GM18861 (cell line): ENCODE measurements around the gene SMC1B.
"Not testable (repeated sequence)": the region's sequence is repeated elsewhere in the genome, so short reads cannot be mapped to it uniquely, and the experiment has no call there.

ENCODE experiments used
- ATAC-seq: cut with Tn5 transposase; IDR thresholded peaks from one replicate; pipeline ENCODE4 v1.9.1; 2021; ENCODE audit not compliant: unreplicated experiment

SMC1B gene

DNA sequence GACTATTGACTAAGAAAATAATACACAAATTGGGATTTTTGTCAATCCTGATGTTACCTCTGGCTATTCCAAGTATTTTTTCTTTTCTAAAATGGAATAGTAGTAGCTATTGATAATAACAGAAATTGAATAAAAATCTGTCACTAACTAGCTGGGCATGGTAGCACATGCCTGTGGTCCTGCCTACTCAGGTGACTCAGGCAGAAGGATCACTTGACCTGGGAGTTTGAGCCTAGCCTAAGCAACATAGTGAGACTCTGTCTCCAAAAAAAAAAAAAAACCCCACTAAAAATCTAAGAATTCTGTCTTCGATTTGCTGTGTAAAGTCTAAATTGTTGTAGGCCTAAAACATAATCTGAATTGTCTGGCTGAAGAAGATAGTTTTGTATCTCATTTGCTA lies 61.4 kb downstream of the SMC1B start:
- ATAC-seq: no peak

DNA sequence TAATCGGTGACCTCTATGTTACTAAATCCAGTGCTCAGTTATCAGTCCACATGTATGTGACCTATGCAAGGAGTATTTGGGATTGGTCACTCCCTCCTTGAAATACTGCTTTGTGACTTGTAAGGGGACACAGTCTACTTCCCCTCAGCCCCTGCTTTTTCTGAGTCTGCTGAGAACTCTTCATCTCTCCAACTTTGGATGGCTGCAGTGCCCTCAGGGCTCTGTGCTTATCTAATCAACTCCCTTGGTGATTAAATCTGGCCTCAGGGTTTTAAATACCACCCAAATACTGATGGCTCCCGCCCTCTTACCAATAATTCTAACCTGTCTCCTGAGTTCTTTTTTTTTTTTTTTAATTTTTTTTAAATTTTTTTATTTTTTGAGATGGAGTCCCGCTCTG lies 63.5 kb downstream of the SMC1B start:
- no peak for ATAC-seq

DNA sequence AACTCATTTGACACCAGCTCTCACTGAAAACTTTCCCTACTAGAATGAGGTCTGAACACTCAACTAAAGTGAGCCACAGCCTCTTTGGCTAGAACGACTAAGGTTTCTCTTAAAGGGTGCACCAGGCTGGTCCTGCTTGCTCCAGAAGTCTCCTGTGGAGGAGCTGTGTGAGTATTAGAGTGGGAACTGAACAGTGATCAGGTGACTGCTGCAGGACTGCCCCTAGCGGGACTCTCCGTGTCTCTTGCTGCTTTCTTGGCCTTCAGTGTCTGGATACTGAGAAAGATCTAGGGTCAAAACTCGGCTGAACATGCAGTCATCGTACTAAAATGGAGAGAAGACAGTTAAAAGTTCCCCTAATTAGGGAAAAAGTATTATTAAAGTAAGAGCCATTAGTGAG lies 69.1 kb downstream of the SMC1B start:
- no peak for ATAC-seq

DNA sequence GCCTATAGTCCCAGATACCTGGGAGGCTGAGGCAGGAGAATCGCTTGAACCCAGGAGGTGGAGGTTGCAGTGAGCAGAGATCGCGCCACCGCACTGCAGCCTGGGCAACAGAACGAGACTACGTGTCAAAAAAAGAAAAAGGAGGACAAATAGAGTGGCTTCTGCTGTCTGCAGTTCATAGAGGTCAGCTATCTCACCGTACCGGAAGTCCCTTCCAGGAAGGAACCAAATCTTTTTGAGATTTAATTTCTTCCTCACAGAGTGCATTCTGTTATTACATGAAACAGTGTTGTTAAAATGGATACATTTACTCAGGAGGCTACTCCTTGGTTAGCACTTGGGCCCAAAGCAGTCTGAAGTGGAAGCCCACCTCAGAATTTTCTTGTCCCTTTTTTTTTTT lies 70.3 kb downstream of the SMC1B start:
- no peak for ATAC-seq

DNA sequence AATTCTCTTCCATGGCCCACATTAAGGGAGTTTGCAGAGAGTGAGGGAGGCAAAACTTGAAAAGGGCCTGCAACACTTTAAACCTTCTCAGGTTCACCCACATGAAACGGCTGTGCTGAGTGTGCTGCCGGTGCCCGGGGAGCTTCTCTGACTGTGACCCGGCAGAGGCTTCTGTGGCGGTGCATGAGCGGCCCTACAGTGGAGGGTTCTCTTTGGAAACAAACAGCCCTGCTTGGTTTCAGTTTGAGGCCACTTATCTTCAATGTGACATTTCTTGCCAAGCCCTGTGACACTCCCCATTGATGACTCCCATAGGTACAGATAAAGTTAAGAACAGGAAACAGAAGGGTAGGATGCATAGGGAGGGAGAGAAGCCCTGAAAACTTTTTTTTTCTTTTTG lies 71.9 kb downstream of the SMC1B start:
- no peak for ATAC-seq

DNA sequence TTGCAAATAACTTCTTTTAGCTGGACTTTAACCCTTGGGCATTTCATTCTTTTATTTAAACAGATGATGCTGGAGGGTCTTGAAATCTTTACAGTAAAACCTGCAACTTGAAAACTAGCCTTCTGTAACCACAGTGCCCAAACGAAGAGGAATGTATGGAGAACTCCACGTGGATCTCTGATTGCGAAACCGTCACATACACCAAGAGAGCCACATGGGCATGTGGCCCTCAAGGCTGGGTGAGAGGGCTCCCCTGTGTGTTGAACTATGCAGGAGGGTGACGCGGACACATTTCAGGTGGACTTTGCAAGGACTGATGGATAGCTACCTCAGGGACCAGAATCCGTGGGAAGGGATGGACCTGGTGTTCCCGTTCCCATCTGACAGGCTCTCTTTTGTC lies 73.1 kb downstream of the SMC1B start:
- no peak for ATAC-seq

DNA sequence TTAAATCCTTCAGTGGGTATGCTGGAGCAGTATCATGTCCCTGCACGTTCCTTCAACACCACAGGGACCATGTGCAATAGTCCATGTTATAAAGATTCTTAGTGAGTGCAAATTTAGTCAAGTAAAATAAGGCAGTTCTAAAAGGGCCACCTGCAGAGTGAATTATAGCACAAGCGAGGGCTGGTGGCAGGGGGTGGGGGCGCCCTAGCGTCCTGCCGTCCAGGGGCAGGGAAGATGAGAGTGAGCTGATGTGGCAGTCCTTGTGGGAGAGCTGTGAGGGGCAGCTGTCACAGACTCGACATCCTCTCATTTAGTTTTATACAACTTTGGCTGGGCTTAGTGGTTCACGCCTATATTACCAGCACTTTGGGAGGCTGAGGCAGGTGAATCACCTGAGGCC lies 74.6 kb downstream of the SMC1B start:
- ATAC-seq: no peak

DNA sequence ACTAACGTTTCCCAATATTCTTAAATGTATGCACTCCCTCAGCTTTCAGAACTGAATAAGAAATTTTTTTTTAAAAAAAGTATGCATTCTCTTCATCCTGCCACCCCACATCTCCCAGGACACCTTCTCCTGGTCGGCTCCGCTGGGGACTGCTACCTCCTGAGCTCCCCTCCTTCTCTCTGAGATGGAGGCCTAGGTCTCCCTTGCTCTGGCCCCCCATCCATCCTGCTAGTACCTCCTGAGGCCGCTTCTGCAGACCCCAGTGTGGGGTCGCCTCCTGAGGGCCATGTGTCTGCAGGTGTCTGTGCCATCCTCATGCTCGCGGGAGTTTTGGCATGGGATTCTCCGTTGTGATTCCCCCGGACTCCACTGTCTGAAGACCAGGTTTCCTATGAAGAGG lies 75.9 kb downstream of the SMC1B start:
- ATAC-seq: no peak

DNA sequence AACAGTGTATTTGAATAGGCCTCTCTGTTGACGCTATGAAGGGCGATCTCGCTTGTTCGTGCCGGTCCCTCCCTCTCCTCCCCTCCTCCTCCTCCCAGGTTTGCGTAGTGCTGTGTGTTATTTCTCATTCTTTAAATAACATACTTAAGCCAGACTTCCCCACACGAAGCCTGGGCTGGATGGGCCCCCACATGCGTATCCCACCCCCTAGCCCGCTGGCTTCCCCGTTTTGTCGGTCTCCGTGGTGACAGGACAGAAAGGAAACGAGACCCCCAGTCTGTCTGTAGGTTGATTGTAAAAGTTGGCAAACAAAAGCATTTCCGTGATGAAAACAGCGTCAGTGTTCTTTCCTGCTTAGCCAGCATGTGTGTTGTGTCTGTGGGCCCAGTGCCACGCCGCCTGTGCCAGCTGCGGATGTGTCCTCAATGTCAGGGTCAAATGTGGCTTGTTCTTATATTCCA lies 76.4 kb downstream of the SMC1B start:
- no peak for ATAC-seq

DNA sequence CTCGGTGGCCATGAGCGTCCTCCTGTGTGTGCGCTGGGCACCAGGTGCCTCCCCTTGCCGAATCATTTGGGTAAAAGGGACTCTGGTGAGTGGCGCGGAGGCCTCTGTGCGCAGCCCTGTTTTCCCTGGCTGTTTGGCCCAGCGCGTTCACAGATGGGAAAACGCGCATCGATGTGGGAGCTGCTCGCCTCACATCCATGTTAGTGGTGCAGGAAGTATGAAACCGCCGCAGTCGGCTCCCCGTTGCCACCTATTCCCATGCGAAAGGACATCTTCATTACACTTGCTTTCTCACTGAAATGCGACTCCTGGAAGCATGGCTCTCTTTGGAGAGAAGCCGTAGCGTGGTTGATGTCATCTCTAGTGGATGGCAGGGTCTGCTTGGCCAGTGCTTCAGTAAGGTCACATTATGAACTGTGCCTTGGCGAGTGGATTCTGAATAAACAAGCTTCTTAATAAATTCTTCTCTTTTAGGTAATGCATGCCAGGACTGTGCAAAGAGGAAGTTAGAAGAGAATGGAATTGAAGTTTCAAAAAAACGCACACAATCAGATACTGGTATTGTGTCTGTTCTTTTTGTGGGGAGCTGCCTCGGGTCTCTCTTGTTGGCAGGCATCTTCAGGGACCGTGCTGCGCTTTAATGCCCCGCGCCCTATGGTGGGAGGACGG lies 77.4 kb downstream of the SMC1B start:
- ATAC-seq: no peak

DNA sequence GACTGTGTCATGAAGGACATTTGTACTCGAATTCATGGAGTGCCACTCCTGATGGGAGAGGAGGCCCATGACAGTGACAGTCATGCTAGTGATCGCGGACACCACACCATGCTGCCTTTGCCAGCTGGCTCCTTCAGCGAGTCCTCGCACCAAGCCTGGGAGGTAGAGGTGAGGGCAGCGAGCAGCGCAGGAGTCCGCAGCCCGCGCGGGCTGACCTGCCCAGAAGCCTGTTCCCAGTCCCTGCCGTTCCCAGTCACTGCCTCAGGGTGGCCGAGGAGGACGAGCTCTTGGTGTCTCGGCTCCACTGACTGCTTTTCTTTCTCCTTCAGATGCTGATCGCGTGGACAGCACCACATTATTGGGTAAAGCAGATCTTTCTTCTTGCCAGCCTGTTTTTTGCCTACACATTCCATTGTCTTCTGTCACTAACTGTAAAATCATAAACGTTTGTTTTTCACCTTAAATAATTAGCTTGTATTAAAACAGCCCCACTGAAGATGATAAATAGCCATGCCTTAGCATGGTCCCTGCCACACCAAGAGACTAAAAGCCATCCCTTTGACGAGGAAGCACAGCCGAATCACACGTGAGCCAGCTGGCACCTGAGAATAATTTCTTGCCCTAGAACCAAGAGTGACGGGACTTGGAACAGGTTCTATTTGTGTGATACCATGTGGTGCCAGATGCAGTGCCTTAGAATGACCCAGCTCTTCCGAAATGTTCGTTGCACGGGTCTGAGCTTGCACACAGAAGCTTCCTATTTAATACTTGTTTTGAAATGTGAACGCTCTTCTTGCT lies 78.2 kb downstream of the SMC1B start:
- no peak for ATAC-seq

DNA sequence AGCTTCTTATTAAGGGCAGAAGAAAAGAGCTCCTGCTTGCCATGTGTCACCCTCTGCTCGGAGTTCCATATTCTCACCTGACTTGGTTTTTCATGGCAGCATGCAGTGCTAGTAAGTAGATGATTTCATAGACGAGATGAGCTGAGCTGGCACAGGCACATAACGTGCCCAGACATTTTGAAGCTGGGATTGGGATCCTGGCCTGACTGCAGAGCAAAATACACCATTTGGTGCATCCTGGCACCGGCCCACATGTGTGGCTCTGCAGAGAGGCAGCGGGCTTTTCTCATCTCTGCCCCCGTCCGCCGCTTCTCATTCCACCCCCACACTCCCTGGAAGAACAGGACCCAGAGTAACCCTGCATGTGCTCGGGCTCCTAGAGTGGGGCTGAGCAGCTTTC lies 78.9 kb downstream of the SMC1B start:
- ATAC-seq: no peak

DNA sequence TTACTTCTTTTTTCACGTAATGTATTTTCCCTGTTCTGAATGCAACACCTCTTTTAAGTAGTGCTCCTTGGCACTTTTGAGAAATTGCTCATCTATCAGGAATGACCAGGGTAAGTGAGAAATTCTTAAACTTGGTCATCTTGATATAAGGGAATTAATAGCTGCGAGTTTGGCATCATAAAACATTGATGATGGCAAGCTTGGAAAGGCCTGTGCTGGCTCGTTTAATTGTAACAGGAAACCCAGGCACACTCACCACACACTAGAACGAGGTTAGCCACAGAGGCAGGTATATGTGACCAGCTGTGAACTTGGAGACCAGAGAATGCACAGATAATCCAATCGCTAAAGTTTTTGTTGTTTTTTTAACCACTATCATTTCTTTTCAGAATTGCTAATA lies 79.3 kb downstream of the SMC1B start:
- no peak for ATAC-seq

DNA sequence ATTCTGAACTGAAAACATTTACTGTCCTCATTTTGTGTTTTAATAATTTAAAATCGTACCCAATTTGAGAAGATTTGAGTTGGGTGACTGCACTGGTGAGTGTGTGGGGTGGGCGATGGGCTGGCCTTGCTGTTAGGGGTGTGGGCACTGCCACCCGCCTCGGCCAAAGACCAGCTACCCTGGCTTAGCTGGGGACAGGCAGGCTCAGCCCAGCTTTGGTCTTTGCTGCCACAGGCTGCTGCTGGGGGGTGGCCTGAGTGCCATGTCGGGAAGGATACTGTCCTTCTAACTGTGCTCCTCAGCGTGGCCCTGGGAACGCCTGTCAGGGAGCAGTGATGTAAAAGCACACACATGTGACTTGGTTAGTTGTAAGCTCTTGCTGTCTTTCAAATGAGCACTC lies 81.4 kb downstream of the SMC1B start:
- ATAC-seq: no peak

DNA sequence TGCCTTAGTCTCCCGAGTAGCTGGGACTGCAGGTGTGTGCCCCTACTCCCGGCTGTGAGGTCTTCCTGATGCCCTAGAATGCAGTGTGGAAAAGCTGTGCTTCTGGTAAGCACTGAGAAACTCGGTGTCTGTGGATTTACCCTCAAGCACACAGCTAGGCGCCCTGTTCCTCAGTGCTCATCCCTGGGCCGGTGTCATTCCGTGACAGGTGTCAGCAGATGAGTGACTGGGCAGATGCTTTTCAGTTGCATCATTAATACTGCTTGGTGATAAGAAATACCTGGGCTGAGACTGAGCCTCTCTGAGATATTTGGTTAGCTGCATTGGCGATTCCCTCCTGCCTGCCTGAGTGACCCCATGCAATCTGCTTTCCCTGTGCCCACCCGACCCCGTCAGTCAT lies 81.9 kb downstream of the SMC1B start:
- ATAC-seq: no peak

DNA sequence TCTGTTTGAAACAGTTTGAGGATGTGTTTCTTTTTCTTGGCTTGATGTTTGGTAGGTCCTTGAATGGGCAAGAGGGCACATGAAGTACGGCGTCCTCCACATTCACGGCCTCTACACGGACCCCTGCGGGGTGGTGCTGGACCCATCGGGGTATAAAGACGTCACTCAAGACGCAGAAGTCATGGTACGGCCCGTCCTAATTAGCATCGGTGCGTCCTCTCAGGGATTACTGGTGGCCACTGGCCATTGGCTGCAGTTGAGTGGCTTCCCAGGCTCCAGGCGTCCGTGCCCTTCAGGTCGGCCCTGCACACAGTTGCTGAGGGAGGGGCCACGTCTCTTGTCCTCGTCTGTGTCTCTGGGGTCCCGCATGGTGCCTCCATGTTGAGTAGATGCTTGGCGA lies 82.9 kb downstream of the SMC1B start:
- no peak for ATAC-seq

DNA sequence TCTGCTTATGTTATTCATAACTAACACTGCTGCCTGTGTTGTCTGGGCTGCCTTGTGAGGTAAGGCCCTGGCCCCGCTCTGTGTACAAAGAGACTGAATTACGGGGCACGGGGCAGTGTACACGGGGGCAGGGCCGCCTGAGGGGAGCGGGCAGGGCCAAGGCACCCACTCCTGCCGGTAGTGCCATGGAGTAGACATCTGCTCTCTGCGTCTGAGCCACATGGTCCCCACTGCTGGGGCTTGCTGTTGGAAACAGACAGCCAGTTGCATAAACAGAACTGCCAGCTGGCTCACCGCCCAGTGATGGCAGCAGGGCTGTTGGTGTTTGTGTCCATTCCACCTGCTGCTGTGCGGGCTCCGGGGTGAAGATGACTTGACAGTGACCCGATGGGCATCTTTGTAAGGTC lies 83.9 kb downstream of the SMC1B start:
- ATAC-seq: no peak

DNA sequence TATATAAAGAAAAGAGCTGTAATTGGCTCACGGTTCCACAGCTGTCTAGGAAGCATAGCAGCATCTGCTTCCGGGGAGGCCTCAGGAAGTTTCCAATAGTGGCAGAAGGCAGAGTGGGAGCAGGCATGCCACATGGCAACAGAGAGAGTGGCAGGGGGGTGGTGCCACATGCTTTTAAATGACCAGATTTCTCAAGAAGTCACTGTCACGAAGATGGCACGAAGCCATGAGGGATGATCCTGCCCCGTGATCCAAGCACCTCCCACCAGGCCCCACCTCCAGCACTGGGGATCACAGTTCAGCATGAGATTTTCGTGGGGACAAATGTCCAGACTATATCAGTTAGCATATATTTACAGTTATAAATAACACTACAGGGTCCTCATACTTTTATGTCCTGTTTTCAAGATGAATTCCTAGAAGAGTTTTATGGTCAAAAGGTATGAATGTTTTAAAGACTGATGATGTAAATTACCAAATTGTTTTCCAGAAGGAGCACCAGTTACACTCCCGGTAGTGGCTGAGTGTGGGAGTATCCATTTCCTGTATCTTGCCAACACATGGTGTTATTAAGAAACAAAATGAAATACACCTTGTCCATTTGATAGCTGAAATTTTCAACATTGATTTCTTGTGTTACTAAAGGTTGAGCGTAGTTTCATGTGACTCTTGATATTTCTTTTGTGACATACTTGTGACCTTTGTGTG lies 84.4 kb downstream of the SMC1B start:
- no peak for ATAC-seq

DNA sequence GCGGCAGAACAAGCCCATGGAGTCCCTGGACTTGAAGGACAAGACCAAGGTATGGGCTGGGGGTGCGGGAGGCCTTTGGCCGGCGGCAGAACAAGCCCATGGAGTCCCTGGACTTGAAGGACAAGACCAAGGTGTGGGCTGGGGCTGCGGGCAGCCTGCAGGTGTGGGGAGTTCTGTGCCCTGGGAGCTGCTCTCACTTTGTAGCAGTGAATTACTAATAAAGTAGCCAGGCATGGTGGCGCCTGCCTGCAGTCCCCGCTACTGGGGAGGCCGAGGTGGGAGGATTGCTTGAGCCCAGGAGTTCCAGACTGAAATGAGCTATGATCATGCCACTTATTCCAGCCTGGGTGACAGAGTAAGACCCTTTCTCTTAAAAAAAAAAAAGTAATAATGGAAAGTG lies 85.1 kb downstream of the SMC1B start:
- not testable (repeated sequence) for ATAC-seq

DNA sequence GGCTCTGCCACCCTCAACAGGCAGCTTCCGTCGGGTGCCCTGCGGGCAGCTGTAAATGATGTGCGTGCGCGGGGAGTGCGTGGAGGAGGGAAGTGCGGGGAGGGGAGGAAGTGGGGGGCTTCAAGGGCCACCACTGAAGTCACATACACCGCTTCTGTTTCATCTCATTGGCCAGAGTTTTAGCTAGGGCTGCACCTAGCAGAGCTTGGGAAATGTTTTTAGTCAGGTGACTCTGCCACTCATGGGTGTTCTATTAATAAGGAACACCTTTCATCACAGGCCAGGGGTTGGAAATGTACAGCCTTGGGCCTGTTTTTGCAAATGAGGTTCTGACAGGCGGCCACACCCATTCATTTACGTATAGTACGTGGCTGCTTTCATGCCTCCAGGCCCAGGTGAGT lies 89.1 kb downstream of the SMC1B start:
- no peak for ATAC-seq

DNA sequence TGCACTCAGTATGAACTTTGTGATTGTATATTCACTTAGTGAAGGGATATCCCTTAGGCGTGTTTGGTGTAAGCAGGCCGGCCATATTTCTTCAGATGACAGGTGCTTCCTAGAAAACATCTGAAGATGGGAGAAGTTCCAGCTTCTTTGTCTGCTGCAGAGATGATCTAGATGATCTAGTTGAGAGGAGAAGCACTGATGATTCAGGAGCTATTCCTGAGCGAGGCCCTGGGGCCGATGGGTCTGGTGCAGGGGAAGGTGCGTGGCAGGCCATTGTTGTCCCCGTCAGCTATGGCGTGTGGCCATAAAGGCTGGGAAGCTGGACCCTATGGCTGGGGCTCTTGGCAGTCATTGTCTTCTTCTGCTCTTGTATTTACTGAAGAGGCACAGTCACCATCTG lies 89.7 kb downstream of the SMC1B start:
- no peak for ATAC-seq

DNA sequence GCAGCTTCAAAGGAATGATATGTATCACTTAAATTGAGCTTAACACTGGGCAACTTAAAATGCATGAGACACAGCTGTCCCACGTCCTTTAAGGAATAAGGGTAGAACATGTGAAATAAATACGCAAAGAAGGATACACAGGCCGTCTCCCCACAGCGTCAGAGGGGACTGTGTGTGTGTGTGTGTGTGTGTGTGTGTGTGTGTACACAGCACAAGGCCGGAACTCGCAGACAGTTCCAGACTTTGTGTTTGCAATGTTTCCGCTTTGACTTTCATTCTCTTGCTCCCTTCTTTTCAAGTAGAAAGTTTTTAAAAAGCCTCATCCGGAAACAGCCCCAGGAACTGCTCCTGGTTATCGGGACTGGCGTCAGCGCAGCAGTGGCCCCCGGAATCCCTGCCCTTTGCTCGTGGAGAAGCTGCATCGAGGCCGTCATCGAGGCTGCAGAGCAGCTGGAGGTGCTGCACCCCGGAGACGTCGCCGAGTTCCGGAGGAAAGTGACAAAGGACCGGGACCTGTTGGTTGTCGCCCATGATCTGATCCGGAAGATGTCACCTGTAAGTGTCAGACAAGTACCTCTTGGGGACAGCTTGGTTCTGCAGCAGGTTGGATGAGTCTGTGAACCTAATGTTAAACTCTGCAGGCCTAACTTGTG lies 90.4 kb downstream of the SMC1B start:
- ATAC-seq: no peak
